GM19023 (cell line): ENCODE data around the gene FUZ.

Experiments used
- ATAC-seq: cut with Tn5 transposase; IDR thresholded peaks from one replicate; pipeline ENCODE4 v1.9.1; 2021; ENCODE audit warnings: mild to moderate bottlenecking, moderate library complexity; ENCODE audit not compliant: unreplicated experiment

FUZ gene

GRCh38 chr19:49761249-49761624 lies 51.9 kb downstream of the FUZ start:
- ATAC-seq, result no peak

DNA sequence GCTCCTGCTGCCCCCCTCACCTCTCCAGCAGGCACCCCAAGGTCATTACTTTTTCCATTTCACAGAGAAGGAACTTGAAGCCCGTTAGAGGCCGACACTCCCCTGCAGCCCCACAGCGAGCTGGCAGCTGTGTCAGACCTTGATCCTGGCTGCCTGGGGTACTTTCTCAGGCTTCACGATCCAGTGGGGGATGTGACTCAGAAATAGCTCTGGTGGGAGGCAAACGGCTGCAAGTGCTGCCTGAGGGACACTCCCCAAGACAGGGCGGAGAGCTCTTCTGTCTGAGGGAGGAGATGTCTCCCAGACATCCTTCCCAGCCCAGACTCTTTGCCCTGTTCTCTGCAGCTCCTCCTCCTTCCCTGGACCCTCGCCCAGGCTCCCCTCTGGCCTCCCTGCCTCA lies 54.8 kb downstream of the FUZ start:
- ATAC-seq, result no peak
